Right cardiac atrium (tissue), 5 donors: ENCODE data around the gene TMEM229A. TPM values are rescaled to one million over a fixed set of nuclear protein-coding genes. Genes with fewer than 3 reads are reported as not detected.
"Not testable (repeated sequence)": the region's sequence is repeated elsewhere in the genome, so short reads cannot be mapped to it uniquely, and the experiment has no call there.

Experiments
- ATAC-seq, 2 donors: fragments of 200-7000 bp; cut with Tn5 transposase; one replicate each; pipeline versions ENCODE4 v1.8.0 to v1.9.1; 2020; ENCODE audit warnings: moderate library complexity in 2 of 2, mild to moderate bottlenecking in 1 of 2
- DNase-seq, 3 donors: peaks; one replicate each; pipeline ENCODE4 v3.0.0-alpha.2; 2020
- H3K27ac ChIP-seq: one replicate; pipeline ENCODE4 v1.5.1; 2013; ENCODE audit warnings: mild to moderate bottlenecking, low read length, control low read depth, moderate library complexity
- H3K27me3 ChIP-seq: one replicate; pipeline ENCODE4 v1.6.1; 2013; ENCODE audit not compliant: control insufficient read depth, insufficient read depth
- H3K4me1 ChIP-seq: one replicate; pipeline ENCODE4 v1.6.1; 2013; ENCODE audit warnings: low read length; ENCODE audit not compliant: control insufficient read depth, insufficient read depth
- H3K4me3 ChIP-seq: one replicate; pipeline ENCODE4 v1.5.1; 2013; ENCODE audit warnings: low read length, control low read depth
- H3K9me3 ChIP-seq: one replicate; pipeline ENCODE4 v1.6.1; 2013; ENCODE audit warnings: low read length; ENCODE audit not compliant: control insufficient read depth
- WGBS: extraction: QIAGEN DNeasy Blood & Tissue Kit; methylation state at CpG from one replicate; pipeline ENCODE4 v1.1.7; 2013; 5-methylcytosine and 5-hydroxymethylcytosine counted together
- intact Hi-C, 4 donors: fragments of 100-400 bp; cut with DNase I; formaldehyde crosslinking; loops; one replicate each; pipeline versions ENCODE4 v1.11.0 to v1.14.0; 2022 to 2023
- polyA plus RNA-seq: library from polyadenylated mRNA; stranded (reverse); fragments of 200-250 nt; gene quantifications from one replicate; pipeline ENCODE4 v1.2.3, GENCODE V29; 2013
- total RNA-seq, 4 donors: library from RNA; stranded (reverse); fragmentation: NEBNext Ultra II Directional; extraction: Animal tissue kit (Norgen Biotek cat#: 25700); gene quantifications; one replicate each; pipeline ENCODE4 v1.2.1, GENCODE V29; 2021
- donor health status: healthy with polysubstance abuse.
- donor health status: DM: no; HTN: yes; CAD: no.
- donor health status: DM: no; HTN: no; CAD: no.
- donor health status: DM: no; HTN: yes; CAD: no; lungs with severe emphysema.
- donor health status: DM: yes; HTN: yes; CAD: no.

The TMEM229A gene
- total and polyA plus RNA-seq, 5 donors = 0.22 to 1.6 (median 0.76) TPM

DNA sequence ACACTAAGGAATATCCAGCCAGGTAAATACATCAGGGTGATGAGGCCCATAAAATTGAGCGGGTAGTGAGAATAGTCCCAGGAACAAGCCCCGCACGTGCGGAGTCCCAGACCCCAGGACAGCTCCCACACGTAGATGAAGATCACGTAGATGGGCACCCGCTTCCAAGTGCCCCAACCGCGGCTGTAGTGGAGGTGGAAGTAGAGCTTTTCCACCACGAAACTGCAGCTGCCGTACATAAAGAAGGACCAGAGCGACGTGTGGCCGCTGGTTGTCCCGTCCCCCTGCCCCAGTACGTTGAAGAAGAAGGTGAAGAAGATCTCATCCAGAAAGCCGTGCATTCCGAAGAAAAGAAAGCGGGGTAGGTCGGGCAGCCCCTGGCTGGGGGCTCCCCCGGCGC is 948 bp downstream of the TMEM229A start:
- Histone ChIP-seq H3K27ac (no peak overlapping the region), H3K9me3 (no peaks in the 10 kb centered on the region), H3K27me3 (no peaks in the 10 kb centered on the region), H3K4me3 (peak overlapping the region; percentile 68), H3K4me1 (peaks cover 3% of the 10 kb centered on the region)
- intact Hi-C loops = no loop called here
- WGBS = 4% methylated on average over 22 of the region's 22 CpGs
- DNase-seq (peak in 1 of 3 donors; percentile 30), ATAC-seq (no peak)

DNA sequence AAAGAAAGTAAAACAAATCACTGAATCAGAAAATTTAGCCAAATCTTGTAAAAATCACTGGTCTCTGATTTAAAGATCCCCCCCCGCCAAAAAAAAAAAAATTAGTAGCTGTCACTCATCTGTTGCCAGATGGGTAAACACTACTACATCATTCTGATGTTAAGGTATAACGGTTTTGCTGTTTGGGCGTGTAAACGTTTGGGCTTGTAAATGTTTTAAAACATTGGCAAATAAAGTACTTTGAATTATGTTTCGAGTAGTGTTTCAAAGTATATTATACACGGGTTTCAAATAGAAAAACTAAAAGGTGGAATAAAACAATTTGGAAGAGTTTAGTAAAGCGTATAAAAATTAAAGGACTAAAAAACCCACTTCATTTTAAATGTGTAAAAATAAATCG is 1.5 kb downstream of the TMEM229A start:
- no peak for DNase-seq
- whole genome bisulfite sequencing = 59% methylated on average over 8 of the region's 8 CpGs
- no peak overlapping the region for H3K4me3 ChIP-seq
- H3K27me3 ChIP-seq = no peaks in the 10 kb centered on the region
- ATAC-seq = no peak
- peaks cover 3% of the 10 kb centered on the region for H3K4me1 ChIP-seq
- H3K27ac ChIP-seq = no peak overlapping the region
- no peaks in the 10 kb centered on the region for H3K9me3 ChIP-seq
- intact Hi-C loops = no loop called here

DNA sequence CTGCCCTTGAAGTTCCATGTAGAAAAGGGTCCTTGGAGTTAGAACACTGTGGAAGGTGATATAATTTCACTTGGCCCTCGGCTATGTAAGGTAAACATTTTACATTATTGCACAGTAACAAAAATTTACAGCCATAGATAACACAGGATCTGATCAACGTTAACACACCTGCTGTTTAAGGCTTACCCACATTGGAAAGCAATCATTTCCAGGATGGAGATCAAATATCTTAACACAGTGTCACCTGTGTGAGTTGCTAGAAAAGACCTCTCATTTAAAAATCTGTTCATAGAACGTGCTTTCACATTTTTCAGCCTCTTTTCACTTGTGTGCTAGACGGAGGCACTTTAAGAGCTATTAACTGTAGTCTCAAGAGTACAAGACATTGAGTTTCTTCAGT is 1.9 kb downstream of the TMEM229A start:
- Histone ChIP-seq H3K9me3 (no peaks in the 10 kb centered on the region), H3K27me3 (no peaks in the 10 kb centered on the region), H3K27ac (no peak overlapping the region), H3K4me1 (peaks cover 3% of the 10 kb centered on the region), H3K4me3 (no peak overlapping the region)
- intact Hi-C loops = no loop called here
- DNase-seq (no peak), ATAC-seq (no peak)
- 72% methylated on average over 4 of the region's 4 CpGs for WGBS

GRCh38 chr7:124029396-124030188 is 3.3 kb downstream of the TMEM229A start:
- Histone ChIP-seq H3K4me1 (peaks cover 3% of the 10 kb centered on the region), H3K4me3 (no peak overlapping the region), H3K27me3 (no peaks in the 10 kb centered on the region), H3K27ac (no peak overlapping the region), H3K9me3 (no peaks in the 10 kb centered on the region)
- no peak for ATAC-seq
- WGBS = 82% methylated on average over 4 of the region's 4 CpGs
- intact Hi-C loops = no loop called here
- DNase-seq = no peak

GRCh38 chr7:124027236-124027635 is 5.6 kb downstream of the TMEM229A start:
- no peaks in the 10 kb centered on the region for H3K27me3 ChIP-seq
- no peaks in the 10 kb centered on the region for H3K9me3 ChIP-seq
- intact Hi-C loops = no loop called here
- DNase-seq = no peak
- ATAC-seq = no peak
- WGBS = 97% methylated on average over 1 of the region's 1 CpG
- no peak overlapping the region for H3K27ac ChIP-seq
- H3K4me1 ChIP-seq = no peaks in the 10 kb centered on the region
- H3K4me3 ChIP-seq = no peak overlapping the region

DNA sequence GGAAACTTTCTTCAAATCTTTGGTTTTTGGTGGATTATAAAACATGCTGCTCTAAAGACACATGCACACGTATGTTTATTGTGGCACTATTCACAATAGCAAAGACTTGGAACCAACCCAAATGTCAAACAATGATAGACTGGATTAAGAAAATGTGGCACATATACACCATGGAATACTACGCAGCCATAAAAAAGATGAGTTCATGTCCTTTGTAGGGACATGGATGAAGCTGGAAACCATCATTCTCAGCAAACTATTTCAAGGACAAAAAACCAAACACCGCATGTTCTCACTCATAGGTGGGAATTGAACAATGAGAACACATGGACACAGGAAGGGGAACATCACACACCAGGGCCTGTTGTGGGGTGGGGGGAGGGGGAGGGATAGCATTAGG is 8.5 kb downstream of the TMEM229A start:
- H3K9me3 ChIP-seq, H3K4me1 ChIP-seq, H3K27ac ChIP-seq, H3K4me3 ChIP-seq, DNase-seq, intact Hi-C loops, H3K27me3 ChIP-seq, ATAC-seq: not testable (repeated sequence)
- 92% methylated on average over 3 of the region's 3 CpGs for WGBS

- no peaks in the 10 kb centered on the region for H3K27me3 ChIP-seq
- ATAC-seq (no peak), DNase-seq (no peak)
- no peaks in the 10 kb centered on the region for H3K9me3 ChIP-seq
- H3K27ac ChIP-seq = no peak overlapping the region
- WGBS = 59% methylated on average over 1 of the region's 1 CpG
- H3K4me3 ChIP-seq = no peak overlapping the region
- H3K4me1 ChIP-seq = no peaks in the 10 kb centered on the region
- intact Hi-C loops = no loop called here
Measured at GRCh38 chr7:124022551-124022950, 10.3 kb downstream of the TMEM229A start.

DNA sequence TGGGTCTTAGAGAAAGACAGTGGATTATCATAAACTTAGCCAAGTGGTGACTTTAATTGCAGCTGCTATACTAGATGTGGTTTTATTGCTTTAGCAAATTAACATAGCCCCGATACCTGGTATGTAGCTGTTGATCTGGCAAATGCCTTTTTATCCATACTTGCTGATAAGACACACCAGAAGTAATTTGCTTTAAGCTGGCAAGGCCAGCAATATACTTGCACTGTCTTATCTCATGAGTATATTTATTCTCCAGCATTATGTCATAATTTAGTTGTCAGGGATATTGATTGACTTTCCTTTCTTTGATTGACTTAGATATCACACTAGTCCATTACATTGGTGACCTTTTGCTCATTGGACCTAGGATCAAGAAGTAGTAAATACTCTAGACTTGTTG is 12.8 kb downstream of the TMEM229A start:
- Histone ChIP-seq H3K27me3 (no peaks in the 10 kb centered on the region), H3K9me3 (no peaks in the 10 kb centered on the region), H3K27ac (no peak overlapping the region), H3K4me1 (no peaks in the 10 kb centered on the region), H3K4me3 (no peak overlapping the region)
- DNase-seq = no peak
- WGBS = 93% methylated on average over 1 of the region's 1 CpG
- intact Hi-C loops = no loop called here
- no peak for ATAC-seq

GRCh38 chr7:124013306-124013705 is 19.6 kb downstream of the TMEM229A start:
- ATAC-seq = no peak
- H3K4me1 ChIP-seq = no peaks in the 10 kb centered on the region
- intact Hi-C loops = no loop called here
- WGBS = 31% methylated on average over 3 of the region's 3 CpGs
- H3K27ac ChIP-seq = no peak overlapping the region
- no peak overlapping the region for H3K4me3 ChIP-seq
- H3K9me3 ChIP-seq = no peaks in the 10 kb centered on the region
- DNase-seq = no peak
- no peaks in the 10 kb centered on the region for H3K27me3 ChIP-seq

DNA sequence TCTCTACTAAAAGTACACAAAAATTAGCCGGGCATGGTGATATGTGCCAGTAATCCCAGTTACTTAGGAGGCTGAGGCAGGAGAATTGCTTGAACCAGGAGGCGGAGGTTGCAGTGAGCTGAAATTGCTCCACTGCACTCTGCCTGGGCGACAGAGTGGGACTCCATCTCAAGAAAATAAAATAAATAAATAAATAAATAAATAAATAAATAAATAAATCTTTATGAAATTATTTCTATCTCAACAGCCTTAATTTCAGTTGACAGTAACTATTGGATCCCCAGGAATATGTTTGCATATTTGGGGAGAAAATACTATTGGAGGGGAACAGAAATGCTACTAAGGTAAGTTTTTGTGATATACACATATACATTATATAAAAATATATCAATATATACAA is 20.0 kb downstream of the TMEM229A start:
- no peak overlapping the region for H3K4me3 ChIP-seq
- ATAC-seq = no peak
- no peaks in the 10 kb centered on the region for H3K4me1 ChIP-seq
- intact Hi-C loops = no loop called here
- no peaks in the 10 kb centered on the region for H3K27me3 ChIP-seq
- no peaks in the 10 kb centered on the region for H3K9me3 ChIP-seq
- DNase-seq = no peak
- H3K27ac ChIP-seq = no peak overlapping the region
- WGBS = 92% methylated on average over 3 of the region's 3 CpGs

- H3K9me3 ChIP-seq = no peaks in the 10 kb centered on the region
- DNase-seq (no peak), ATAC-seq (no peak)
- H3K27ac ChIP-seq = no peak overlapping the region
- WGBS = 72% methylated on average over 2 of the region's 2 CpGs
- intact Hi-C loops = no loop called here
- H3K27me3 ChIP-seq = no peaks in the 10 kb centered on the region
- H3K4me1 ChIP-seq = no peaks in the 10 kb centered on the region
- H3K4me3 ChIP-seq = no peak overlapping the region
Measured at GRCh38 chr7:124009321-124009720, 23.5 kb downstream of the TMEM229A start.

DNA sequence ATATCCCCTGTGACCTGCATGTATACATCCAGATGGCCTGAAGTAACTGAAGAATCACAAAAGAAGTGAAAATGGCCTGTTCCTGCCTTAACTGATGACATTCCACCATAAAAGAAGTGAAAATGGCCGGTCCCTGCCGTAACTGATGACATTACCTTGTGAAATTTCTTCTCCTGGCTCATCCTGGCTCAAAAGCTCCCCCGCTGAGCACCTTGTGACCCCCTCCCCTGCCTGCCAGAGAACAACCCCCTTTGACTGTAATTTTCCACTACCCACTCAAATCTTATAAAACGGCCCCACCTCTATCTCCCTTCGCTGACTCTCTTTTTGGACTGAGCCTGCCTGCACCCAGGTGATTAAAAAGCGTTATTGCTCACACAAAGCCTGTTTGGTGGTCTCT is 24.6 kb downstream of the TMEM229A start:
- intact Hi-C loops, H3K9me3 ChIP-seq, H3K4me1 ChIP-seq, H3K27me3 ChIP-seq, DNase-seq, H3K4me3 ChIP-seq, ATAC-seq, H3K27ac ChIP-seq: not testable (repeated sequence)
- 80% methylated on average over 6 of the region's 6 CpGs for WGBS
